ENCODE data around the gene SCMH1.

SCMH1 gene

GRCh38 chr1:41174170-41174569 lies 67.9 kb downstream of the SCMH1 start:
- no peak overlapping the region for H3K4me2 ChIP-seq (ENCODE audit: low read length)
- no peaks in the 10 kb centered on the region for H3K36me3 ChIP-seq (ENCODE audit: control insufficient read depth, insufficient read depth, low read length)
- H3K4me1 ChIP-seq: no peaks in the 10 kb centered on the region
- no peaks in the 10 kb centered on the region for H3K9me3 ChIP-seq (ENCODE audit: control insufficient read depth, low read length)
- H3K27me3 ChIP-seq (ENCODE audit: control insufficient read depth, insufficient read depth, low read length): no peaks in the 10 kb centered on the region
- H3K79me2 ChIP-seq: no peaks in the 10 kb centered on the region
- H3K27ac ChIP-seq: no peak overlapping the region
- H2AFZ ChIP-seq: no peak overlapping the region
- TF ChIP-seq CTCF (IDR thresholded peaks at IDR 0.05): no peak
- no peak overlapping the region for H3K9ac ChIP-seq
- H3K4me3 ChIP-seq (ENCODE audit: low read depth, low read length): no peak overlapping the region

- TF ChIP-seq CTCF (IDR thresholded peaks at IDR 0.05): no peak
- Histone ChIP-seq H2AFZ (no peak overlapping the region), H3K9ac (no peak overlapping the region), H3K79me2 (no peaks in the 10 kb centered on the region), H3K9me3 (ENCODE audit: control insufficient read depth, low read length) (no peaks in the 10 kb centered on the region), H3K4me2 (ENCODE audit: low read length) (no peak overlapping the region), H3K4me3 (ENCODE audit: low read depth, low read length) (no peak overlapping the region), H3K36me3 (ENCODE audit: control insufficient read depth, insufficient read depth, low read length) (no peaks in the 10 kb centered on the region), H3K4me1 (no peaks in the 10 kb centered on the region), H3K27me3 (ENCODE audit: control insufficient read depth, insufficient read depth, low read length) (no peaks in the 10 kb centered on the region), H3K27ac (no peak overlapping the region)
These were observed 68.5 kb downstream of the SCMH1 start for GRCh38 chr1:41173651-41174050.

- Histone ChIP-seq H3K4me2 (ENCODE audit: low read length) (no peak overlapping the region), H3K4me1 (no peaks in the 10 kb centered on the region), H3K4me3 (ENCODE audit: low read depth, low read length) (no peak overlapping the region), H3K36me3 (ENCODE audit: control insufficient read depth, insufficient read depth, low read length) (no peaks in the 10 kb centered on the region), H3K27me3 (ENCODE audit: control insufficient read depth, insufficient read depth, low read length) (no peaks in the 10 kb centered on the region), H3K9ac (no peak overlapping the region), H3K27ac (no peak overlapping the region), H3K79me2 (no peaks in the 10 kb centered on the region), H2AFZ (no peak overlapping the region), H3K9me3 (ENCODE audit: control insufficient read depth, low read length) (peaks cover 5% of the 10 kb centered on the region)
- TF ChIP-seq CTCF (IDR thresholded peaks at IDR 0.05): no peak
These were observed 70.7 kb downstream of the SCMH1 start for GRCh38 chr1:41171266-41171874.

- Histone ChIP-seq H3K9ac (no peak overlapping the region), H3K27me3 (ENCODE audit: control insufficient read depth, insufficient read depth, low read length) (no peaks in the 10 kb centered on the region), H3K4me2 (ENCODE audit: low read length) (no peak overlapping the region), H3K9me3 (ENCODE audit: control insufficient read depth, low read length) (peaks cover 5% of the 10 kb centered on the region), H3K4me3 (ENCODE audit: low read depth, low read length) (no peak overlapping the region), H3K36me3 (ENCODE audit: control insufficient read depth, insufficient read depth, low read length) (no peaks in the 10 kb centered on the region), H2AFZ (no peak overlapping the region), H3K27ac (no peak overlapping the region), H3K4me1 (no peaks in the 10 kb centered on the region), H3K79me2 (no peaks in the 10 kb centered on the region)
- TF ChIP-seq CTCF (IDR thresholded peaks at IDR 0.05): no peak
These were observed 72.3 kb downstream of the SCMH1 start for GRCh38 chr1:41169799-41170180.

GRCh38 chr1:41169066-41169798 lies 72.9 kb downstream of the SCMH1 start:
- H3K4me2 ChIP-seq (ENCODE audit: low read length): no peak overlapping the region
- TF ChIP-seq CTCF (IDR thresholded peaks at IDR 0.05): no peak
- peaks cover 5% of the 10 kb centered on the region for H3K9me3 ChIP-seq (ENCODE audit: control insufficient read depth, low read length)
- H3K79me2 ChIP-seq: no peaks in the 10 kb centered on the region
- no peaks in the 10 kb centered on the region for H3K27me3 ChIP-seq (ENCODE audit: control insufficient read depth, insufficient read depth, low read length)
- no peak overlapping the region for H3K27ac ChIP-seq
- H3K4me1 ChIP-seq: no peaks in the 10 kb centered on the region
- H2AFZ ChIP-seq: no peak overlapping the region
- no peak overlapping the region for H3K4me3 ChIP-seq (ENCODE audit: low read depth, low read length)
- H3K9ac ChIP-seq: no peak overlapping the region
- no peaks in the 10 kb centered on the region for H3K36me3 ChIP-seq (ENCODE audit: control insufficient read depth, insufficient read depth, low read length)
